HL-60 (cell line): Measurements from ENCODE around the gene DPH7.

Experiments used
- DNase-seq, 2 experiments: peaks; one replicate each; pipeline ENCODE4 v3.0.0-alpha.2; 2010 to 2020; ENCODE audit warnings: low read depth in 1 of 2, low spot score in 1 of 2
- H3K27ac ChIP-seq: fragments of 250-450 bp; sonication (Bioruptor Pico); replicated peaks from 2 replicates; pipeline ENCODE4 v1.5.1; 2020; ENCODE audit warnings: mild to moderate bottlenecking, moderate library complexity
- H3K27me3 ChIP-seq: fragments of 250-450 bp; sonication (Bioruptor Pico); 2 replicates; pipeline ENCODE4 v1.5.1; 2021; ENCODE audit warnings: mild to moderate bottlenecking, moderate library complexity; ENCODE audit not compliant: insufficient read depth, poor library complexity, severe bottlenecking
- H3K4me3 ChIP-seq: replicated peaks from 2 replicates; pipeline ENCODE4 v1.5.1; 2011; ENCODE audit warnings: mild to moderate bottlenecking, control low read depth, low read length; ENCODE audit not compliant: insufficient read depth
- GABPA ChIP-seq: IDR thresholded peaks from 2 replicates; pipeline ENCODE4 v1.6.1; 2012; ENCODE audit warnings: low read depth
- POLR2AphosphoS5 ChIP-seq: IDR thresholded peaks from 2 replicates; pipeline ENCODE4 v1.6.1; 2012; ENCODE audit warnings: low read depth
- SPI1 ChIP-seq: IDR thresholded peaks from 2 replicates; pipeline ENCODE4 v1.6.1; 2012; ENCODE audit warnings: low read depth, mild to moderate bottlenecking, borderline replicate concordance
- TF ChIP-seq, protein P1 (sequence below): IDR thresholded peaks from one replicate; pipeline ENCODE4 v1.5.1; 2011; ENCODE audit warnings: low read length, control low read depth, inconsistent platforms; ENCODE audit not compliant: insufficient read depth
- TF ChIP-seq, protein P2 (sequence below): IDR thresholded peaks from 2 replicates; pipeline ENCODE4 v1.6.1; 2012; ENCODE audit warnings: low read depth; ENCODE audit not compliant: insufficient replicate concordance

The DPH7 gene

DNA sequence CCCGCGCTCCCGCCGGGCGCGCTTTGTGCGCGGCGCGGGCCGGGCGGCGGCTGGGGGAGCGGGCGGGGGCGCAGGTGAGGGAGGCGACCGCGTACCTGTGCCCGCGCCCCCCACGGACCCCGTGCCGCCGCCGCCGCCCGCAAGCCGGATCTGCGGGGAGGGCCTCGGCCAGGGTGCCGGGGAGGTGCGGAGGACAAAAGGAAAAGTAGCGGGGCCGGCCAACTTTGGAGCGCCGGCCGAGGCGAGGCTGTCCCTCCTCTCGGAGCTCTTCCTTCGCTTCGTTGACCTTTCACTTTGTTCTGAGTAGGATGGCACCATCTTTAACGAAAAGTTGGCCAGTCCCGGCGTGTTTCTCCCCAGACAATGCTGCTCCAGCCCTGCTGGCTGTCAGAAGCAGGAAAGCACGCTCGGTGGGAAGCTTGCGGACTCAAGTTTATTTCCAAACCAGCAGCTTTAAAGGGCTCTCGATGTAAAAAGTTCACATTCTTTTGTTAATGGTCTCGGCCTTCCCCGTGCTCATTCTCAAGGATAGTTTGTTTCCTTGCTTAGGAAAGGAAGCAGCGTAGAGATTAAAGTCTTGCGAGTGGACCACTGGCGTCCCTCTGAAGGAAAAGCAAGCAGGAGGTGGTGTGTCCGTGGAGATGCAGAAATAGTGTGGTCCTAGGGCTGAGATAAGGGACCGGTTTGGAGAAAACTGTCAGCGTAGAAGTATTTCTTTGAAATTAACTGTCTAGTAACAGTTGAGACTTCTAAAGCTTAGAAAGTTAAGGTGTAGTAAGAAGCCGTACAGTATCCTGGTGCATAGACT lies 40.7 kb upstream of the DPH7 start:
- Histone ChIP-seq H3K27ac (peak overlapping the region; percentile 72), H3K27me3 (no peaks in the 10 kb centered on the region), H3K4me3 (peak overlapping the region; percentile 74)
- peak in 1 of 2 experiments; percentile 39 for DNase-seq
- TF ChIP-seq, protein P1, sequence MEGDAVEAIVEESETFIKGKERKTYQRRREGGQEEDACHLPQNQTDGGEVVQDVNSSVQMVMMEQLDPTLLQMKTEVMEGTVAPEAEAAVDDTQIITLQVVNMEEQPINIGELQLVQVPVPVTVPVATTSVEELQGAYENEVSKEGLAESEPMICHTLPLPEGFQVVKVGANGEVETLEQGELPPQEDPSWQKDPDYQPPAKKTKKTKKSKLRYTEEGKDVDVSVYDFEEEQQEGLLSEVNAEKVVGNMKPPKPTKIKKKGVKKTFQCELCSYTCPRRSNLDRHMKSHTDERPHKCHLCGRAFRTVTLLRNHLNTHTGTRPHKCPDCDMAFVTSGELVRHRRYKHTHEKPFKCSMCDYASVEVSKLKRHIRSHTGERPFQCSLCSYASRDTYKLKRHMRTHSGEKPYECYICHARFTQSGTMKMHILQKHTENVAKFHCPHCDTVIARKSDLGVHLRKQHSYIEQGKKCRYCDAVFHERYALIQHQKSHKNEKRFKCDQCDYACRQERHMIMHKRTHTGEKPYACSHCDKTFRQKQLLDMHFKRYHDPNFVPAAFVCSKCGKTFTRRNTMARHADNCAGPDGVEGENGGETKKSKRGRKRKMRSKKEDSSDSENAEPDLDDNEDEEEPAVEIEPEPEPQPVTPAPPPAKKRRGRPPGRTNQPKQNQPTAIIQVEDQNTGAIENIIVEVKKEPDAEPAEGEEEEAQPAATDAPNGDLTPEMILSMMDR, result no peak
- TF ChIP-seq GABPA (no peak), POLR2AphosphoS5 (no peak), SPI1 (no peak)
- TF ChIP-seq, protein P2, sequence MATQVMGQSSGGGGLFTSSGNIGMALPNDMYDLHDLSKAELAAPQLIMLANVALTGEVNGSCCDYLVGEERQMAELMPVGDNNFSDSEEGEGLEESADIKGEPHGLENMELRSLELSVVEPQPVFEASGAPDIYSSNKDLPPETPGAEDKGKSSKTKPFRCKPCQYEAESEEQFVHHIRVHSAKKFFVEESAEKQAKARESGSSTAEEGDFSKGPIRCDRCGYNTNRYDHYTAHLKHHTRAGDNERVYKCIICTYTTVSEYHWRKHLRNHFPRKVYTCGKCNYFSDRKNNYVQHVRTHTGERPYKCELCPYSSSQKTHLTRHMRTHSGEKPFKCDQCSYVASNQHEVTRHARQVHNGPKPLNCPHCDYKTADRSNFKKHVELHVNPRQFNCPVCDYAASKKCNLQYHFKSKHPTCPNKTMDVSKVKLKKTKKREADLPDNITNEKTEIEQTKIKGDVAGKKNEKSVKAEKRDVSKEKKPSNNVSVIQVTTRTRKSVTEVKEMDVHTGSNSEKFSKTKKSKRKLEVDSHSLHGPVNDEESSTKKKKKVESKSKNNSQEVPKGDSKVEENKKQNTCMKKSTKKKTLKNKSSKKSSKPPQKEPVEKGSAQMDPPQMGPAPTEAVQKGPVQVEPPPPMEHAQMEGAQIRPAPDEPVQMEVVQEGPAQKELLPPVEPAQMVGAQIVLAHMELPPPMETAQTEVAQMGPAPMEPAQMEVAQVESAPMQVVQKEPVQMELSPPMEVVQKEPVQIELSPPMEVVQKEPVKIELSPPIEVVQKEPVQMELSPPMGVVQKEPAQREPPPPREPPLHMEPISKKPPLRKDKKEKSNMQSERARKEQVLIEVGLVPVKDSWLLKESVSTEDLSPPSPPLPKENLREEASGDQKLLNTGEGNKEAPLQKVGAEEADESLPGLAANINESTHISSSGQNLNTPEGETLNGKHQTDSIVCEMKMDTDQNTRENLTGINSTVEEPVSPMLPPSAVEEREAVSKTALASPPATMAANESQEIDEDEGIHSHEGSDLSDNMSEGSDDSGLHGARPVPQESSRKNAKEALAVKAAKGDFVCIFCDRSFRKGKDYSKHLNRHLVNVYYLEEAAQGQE, result no peak

DNA sequence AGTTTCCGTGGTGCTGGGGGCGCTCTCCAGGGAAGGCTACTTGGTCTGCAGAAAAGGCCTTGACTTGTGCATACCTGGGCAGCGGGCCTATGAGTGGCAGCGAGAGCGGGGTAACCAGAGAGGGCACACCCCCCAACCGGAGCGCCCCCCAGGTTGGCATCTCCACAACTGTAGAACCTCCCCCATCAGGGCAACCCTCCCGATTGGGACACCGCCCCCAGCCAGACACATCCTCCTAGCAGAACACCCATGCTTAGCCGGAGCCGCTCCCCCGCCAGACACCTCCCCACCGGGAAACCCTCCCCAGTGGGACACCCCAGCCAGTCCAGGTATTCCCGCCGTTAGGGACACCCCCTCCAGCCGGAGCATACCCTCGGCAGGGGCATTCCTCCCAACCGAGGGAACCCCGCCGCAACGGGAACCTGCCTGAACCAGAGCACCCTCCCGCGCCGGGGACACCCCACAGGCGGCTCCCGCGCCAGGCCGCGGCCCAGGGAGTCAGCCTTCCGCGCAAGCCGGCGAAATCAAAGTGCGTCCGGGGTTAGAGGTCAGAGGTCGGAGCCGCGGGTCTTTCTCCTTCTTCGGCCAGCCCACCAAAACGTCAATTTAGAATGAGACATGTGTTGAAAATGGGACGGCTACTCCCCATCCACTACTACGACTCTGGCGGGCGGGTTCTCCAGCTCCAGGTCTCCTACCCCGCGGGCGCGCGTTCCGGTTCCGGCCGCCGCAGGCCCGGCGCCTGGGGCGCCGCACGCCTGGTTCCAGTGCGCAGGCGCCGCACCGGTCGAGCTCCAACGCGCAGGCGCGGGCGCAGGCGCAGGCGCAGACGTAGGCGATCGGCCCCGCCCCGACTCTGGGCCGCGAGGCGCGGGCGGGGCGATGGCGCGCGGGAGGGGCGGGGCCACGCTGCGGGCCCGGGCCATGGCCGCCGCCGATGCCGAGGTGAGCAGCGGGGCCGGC lies 39.7 kb upstream of the DPH7 start, which contains the start of gene EHMT1:
Gene EHMT1, plus strand, starts transcription at position 901 of the 963 bp plus-strand sequence. Its CDS starts 24 bp downstream, at position 925.
- peak; percentile 84 for TF ChIP-seq POLR2AphosphoS5
- TF ChIP-seq, protein P2, result no peak
- peak; percentile 87 for TF ChIP-seq GABPA
- Histone ChIP-seq H3K27me3 (no peaks in the 10 kb centered on the region), H3K27ac (peak within 1 kb of the TSS; percentile 94), H3K4me3 (peak within 1 kb of the TSS; percentile 84)
- peak; percentile 68 to 75 for DNase-seq

DNA sequence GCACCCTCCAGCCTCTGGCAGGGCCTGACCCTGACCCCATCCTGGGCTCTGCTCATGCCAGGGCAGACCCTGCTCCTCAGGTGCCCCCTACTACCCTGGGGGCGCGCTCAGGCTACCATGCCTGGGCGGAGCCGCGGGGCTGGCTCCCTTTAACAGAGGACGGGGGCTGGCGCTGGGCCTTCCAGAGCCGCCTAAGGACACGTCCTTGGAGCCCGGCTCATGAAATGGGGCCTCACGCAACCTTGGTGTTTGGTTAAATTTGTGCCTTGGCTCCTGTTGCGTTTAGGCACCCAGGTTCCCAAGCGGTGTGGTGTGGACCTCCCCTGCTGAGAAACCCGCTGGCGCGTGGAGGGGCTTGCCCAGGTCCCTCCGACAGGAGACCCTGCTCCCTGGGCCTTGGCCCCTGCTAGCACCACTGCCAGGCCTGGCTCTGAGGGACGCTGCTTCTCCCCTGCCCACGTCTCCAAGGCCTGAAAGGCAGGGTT lies 36.7 kb upstream of the DPH7 start:
- Histone ChIP-seq H3K27ac (no peak overlapping the region), H3K4me3 (no peak overlapping the region)
- TF ChIP-seq, protein P2, result no peak
- TF ChIP-seq POLR2AphosphoS5 (no peak; the same call in 1 of the 2 replicates), SPI1 (no peak), GABPA (no peak)
- TF ChIP-seq, protein P1, result no peak

More for the DNA sequence above, 36.7 kb upstream of the DPH7 start:
- no peaks in the 10 kb centered on the region for H3K27me3 ChIP-seq
- DNase-seq, result no peak
